GM12864 (cell line): Measurements from ENCODE around the gene HOMER2.

Experiments used
- DNase-seq: peaks from one replicate; pipeline ENCODE4 v3.0.0-alpha.2; 2011; ENCODE audit warnings: low read depth
- H3K4me3 ChIP-seq: 2 replicates; pipeline ENCODE4 v1.5.1; 2011; ENCODE audit warnings: mild to moderate bottlenecking, low read depth, low read length, control low read depth
- CTCF ChIP-seq: IDR thresholded peaks from 2 replicates; pipeline ENCODE4 v1.5.1; 2011; ENCODE audit warnings: low read depth, mild to moderate bottlenecking, moderate library complexity, low read length, control low read depth, inconsistent platforms; ENCODE audit errors: missing control alignments

The HOMER2 gene

GRCh38 chr15:82964890-82965289, 12.4 kb upstream of the HOMER2 start:
- no peak for DNase-seq
- no peak for TF ChIP-seq CTCF
- no peak overlapping the region for H3K4me3 ChIP-seq

GRCh38 chr15:82963471-82964341, 11.2 kb upstream of the HOMER2 start:
- no peak for DNase-seq
- TF ChIP-seq CTCF, result no peak
- no peak overlapping the region for H3K4me3 ChIP-seq

GRCh38 chr15:82960766-82961165, 8.2 kb upstream of the HOMER2 start:
- no peak overlapping the region for H3K4me3 ChIP-seq
- TF ChIP-seq CTCF, result no peak
- DNase-seq, result no peak

GRCh38 chr15:82959423-82959822, 6.9 kb upstream of the HOMER2 start:
- no peak for TF ChIP-seq CTCF
- no peak for DNase-seq
- no peak overlapping the region for H3K4me3 ChIP-seq

- DNase-seq, result no peak
- no peak overlapping the region for H3K4me3 ChIP-seq
- no peak for TF ChIP-seq CTCF
Measured at GRCh38 chr15:82958638-82959037, 6.1 kb upstream of the HOMER2 start.

GRCh38 chr15:82951472-82952157, 905 bp downstream of the HOMER2 start:
- no peak overlapping the region; the same call in 1 of the 2 replicates for H3K4me3 ChIP-seq
- no peak for DNase-seq

More at GRCh38 chr15:82951472-82952157, 905 bp downstream of the HOMER2 start:
- TF ChIP-seq CTCF, result no peak
